GM21619 (cell line): Measurements from ENCODE around the gene TIMM10.

Experiments
- ATAC-seq: cut with Tn5 transposase; IDR thresholded peaks from one replicate; pipeline ENCODE4 v1.9.1; 2021; ENCODE audit not compliant: unreplicated experiment

The TIMM10 gene

DNA sequence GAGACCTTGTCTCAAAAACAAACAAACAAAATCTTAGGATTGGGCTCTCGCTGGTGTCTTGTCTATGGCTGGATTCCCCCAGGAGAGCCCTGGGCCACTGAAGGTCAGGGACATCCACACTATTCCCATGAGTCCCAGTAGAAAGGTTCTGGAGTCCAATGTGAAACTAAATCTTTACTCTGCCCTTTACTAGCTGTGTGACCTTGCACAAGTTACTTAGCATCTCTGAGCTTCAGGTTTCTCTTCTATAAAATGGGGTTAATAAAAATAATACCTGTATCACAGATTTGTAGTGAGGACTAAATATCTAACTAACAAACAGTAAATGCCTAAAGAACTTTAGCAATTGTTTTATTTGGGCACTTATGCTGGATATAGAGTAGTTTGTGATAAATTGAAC lies 24.0 kb downstream of the TIMM10 start:
- no peak for ATAC-seq

DNA sequence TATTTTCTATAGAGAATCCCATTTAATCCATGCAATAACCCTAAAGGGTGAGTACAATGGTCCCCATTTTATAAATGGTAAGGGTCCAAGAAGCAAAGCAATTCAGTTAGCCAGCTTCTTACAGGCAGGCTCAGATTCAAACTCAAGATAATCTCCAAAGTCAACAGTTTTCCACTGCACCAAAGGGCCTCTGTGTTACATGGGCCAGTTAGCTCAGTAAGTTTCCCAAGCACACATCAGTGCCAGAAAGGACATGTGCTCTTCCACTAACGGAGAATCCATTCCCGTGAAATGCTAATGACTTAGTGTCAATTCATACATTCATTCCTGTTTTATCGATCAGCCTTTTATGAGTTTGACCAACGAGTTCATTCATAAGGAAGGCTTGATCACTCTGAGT lies 26.0 kb downstream of the TIMM10 start:
- ATAC-seq = no peak

DNA sequence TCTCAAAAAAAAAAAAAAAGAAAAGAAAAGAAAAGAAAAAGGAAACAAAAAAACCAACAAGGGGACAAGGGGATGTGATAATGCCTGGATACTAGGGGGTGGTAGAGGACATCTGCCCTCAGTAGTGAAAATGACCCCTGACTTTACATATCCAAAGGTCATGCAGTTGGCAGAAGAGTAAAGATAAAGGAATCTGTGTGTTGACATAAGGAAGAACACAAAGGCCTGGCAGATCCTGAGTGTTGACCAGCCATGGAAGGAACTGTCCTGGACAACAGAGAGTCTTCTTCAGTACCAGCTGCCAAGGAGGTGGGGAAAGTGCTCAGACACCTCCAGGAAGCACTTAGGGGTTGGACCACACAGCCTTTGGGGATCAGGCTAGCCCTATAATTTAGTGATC lies 27.7 kb downstream of the TIMM10 start:
- ATAC-seq = no peak

- no peak for ATAC-seq
Observed at GRCh38 chr11:57502376-57502775, 28.2 kb downstream of the TIMM10 start.

DNA sequence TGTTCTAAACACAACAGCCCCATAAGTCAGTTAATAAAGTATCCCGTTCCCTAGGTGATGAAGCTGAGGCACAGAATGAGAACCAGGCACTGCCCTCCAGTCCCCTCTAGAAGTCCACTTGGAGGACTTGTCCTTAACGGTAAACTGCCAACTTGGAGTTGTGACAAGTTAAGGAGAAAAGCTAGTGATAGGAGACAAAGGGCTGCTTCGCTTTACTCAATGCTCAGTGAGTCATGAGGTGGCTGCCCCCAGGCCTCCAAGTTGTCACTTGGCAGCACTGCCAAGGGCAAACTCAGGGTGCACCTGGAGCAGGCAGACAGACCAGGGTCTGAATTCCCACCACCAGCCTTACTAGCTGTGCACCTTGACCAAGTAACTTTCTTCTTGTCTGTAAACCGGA lies 28.6 kb downstream of the TIMM10 start:
- ATAC-seq = no peak

GRCh38 chr11:57500926-57501325 lies 29.6 kb downstream of the TIMM10 start:
- ATAC-seq = no peak

GRCh38 chr11:57500515-57500914 lies 30.0 kb downstream of the TIMM10 start:
- no peak for ATAC-seq

- ATAC-seq = no peak
Observed at GRCh38 chr11:57499983-57500461, 30.5 kb downstream of the TIMM10 start.

DNA sequence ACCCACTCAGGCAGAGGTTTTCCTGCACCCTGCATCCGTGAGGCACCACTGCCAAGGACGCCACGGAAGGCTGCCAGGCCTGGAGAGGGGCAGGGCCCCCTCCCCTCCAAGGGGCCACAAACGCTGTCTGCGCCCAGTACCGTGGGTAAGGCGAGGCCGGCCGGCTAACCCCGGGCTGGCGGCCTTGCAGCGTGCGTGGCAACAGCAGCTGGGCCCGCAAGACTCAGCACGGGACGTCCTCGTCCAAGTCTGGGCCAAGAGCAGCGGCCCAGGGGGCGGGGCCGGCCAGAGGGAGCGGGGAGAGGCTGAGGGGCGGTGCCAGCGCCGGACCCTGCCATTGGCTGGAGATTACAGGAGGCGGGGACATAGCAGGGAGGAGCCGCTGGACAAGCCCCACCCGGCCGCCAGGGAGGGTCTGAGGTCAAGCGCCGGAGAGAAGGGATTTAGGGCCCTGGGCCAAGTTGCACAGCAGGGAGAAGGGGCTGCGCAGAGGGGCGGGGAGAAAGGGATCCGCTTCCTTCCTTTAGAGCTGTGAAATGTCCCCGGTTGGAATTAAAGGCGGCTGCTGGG lies 31.1 kb downstream of the TIMM10 start:
- ATAC-seq = peak; percentile 98

- ATAC-seq = no peak
Observed at GRCh38 chr11:57498540-57498939, 32.0 kb downstream of the TIMM10 start.

DNA sequence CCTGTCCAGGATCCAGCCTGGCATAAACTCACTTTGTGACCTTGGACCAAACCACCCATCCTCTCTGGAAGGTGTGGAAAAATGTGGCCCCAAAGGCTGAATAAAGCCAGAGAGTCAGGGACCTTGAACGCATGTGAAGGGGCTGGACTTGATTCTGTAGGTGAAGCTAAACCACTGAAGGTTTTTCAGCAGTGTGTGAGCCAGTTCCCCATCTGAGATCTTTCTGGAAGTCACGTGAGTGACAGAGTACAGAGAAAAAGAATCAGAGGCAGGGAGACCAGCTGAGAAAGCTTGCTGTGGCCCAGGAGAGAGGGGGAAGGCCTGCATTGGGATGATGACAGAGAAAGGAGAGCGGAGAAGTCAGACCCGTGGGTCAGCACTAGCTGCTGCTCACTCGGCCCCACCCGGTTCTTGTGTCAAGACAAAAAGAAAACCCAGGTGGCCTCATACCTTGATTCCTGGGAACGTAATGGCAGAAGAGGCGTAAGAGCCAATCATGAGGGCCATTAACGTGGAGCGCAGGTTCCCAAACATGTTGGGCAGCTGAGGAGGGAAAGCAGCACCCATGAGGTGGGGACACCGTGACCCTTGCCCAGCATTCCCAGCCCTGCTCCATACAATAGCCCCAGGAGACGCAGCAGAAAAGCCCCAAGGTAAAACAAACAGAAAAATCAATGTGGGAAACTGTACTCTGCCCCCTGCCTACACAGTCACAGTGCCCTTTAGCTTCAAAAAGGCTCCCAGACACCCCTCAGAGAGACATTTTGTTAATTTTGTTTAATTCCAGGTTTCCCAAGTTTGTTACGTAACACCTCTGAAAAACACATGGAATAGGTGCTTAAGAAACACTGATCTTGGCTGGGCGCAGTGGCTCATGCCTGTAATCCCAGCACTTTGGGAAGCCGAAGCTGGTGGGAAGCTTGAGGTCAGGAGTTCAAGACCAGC lies 33.0 kb downstream of the TIMM10 start:
- no peak for ATAC-seq

GRCh38 chr11:57496109-57496820 lies 34.3 kb downstream of the TIMM10 start:
- no peak for ATAC-seq

- ATAC-seq = peak; percentile 72
Observed at GRCh38 chr11:57493507-57494503, 36.7 kb downstream of the TIMM10 start.

DNA sequence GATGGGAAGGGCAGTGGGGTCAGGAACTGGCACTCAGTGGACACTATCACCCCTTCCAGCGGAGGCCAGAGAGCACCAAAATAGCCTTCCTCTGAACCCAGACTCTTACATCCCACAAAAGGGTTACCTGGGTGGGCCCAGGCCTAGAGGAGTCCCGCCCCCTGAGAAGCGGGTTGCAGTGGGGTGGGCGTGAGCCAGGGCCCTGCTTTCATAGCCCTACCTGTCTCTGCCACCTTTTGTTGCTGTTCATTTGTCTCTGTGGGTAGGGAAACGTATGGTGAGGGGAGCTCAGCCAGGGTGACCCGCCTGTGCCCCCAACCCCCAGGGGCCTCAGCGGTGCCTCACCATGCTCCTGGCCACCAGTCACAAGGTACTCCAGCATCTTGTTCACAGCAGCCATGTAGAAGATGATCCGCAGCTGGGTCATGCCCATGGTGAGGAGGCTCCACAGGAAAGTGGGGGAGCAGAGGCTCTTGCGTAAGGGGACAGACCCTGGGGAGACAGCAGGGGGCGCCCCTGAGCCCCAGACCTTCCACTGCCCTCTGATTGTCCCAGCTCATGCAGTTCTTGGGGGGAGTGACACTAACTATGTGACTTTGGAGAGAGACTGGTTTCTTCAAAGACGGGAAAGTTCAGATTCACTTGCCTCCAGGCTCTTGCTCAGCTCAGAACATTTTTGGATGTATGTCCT lies 39.0 kb downstream of the TIMM10 start:
- ATAC-seq = no peak

- no peak for ATAC-seq
Observed at GRCh38 chr11:57490456-57491248, 39.9 kb downstream of the TIMM10 start.

DNA sequence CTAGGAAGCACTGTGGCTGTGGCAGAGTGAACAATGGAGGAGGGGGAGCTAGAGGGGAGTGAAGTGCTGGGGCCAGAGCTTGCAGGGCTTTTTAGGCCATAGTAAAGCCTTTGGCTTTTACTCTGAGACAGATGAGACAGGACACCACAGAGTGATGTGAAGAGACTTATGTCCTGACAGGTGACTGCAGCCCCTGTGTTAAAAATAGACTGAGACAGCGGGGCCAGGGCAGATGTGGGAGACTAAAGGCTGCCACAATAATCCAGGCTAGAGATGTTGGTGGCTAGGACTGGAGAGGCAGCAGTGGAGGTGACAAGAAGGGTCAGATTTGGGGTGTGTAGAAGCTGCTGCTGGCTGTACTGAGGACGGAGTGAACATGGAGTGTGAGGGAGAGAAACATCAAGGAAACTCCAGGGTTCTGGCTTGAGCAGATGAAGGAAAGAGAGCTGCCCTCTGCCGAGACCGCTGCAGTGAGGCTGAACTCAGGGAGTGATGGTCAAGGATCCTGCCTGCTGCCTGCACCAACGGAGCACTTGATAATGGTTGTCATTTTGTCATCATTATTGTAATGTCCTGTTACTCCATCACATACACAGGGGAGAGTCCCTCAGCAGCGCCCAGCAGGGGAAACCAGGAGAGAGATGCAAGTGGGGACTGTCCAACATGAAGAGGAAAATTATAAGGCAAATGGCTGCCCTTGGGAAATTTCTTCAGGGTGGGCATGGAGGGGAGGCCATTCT lies 42.5 kb downstream of the TIMM10 start:
- ATAC-seq = no peak

DNA sequence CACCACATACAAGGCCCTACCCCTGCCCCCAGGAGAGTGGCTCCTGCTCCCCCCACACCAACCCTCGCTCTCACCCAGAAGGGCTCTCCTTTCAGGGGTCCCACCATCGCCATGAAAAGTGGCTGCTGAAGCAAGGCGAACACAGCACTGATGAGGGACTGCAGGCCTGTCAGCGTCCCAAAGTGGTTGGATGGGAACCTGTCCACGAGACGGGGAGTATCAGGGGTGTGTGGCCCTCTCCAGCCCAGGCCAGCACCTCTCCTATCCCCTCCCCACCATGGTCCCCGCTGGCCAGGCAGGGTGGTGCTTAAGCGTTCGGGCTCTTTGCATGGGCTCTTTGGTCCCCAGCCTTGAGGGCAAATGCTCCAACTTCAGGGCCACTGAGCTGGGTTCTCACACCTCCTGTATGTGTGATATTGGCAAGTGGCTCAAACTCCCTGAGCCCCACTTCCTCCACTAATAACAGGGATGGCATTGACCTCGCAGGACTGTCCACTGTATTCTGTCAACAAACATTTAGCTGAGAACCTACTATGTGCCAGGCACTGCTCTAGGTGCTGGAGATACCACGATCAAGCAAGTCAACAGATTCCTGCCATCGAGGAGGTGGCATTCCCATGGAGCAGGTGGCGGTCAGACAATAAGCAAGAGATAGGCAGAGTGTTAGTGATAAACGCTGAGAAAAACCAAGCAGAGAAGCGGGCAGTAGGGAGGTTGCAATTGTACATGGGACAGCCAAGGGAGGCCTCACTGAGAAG lies 43.4 kb downstream of the TIMM10 start:
- no peak for ATAC-seq
